Measurements from ENCODE around the gene FAM124A.

DNA sequence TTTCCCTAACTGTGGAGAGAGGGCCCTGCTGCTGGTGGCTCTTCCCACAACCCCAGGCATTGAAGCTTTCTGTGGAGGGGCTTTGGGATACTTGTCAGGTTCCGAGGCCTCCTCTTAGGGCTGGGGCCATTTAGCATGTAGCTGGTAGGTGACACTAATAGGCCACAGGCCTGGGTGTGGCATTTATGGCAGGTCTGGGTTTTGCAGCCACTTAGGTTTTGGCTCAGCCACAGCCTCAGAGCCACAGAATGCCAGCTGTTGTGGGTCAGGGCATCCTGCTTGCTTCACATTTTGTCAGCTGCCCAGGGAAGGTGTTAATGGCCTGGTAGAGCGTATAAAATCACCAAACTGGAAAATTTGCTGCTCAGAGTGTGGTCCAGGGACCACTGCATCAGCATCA, 15.7 kb downstream of the FAM124A start:
- TF ChIP-seq EZH2 (IDR thresholded peaks at IDR 0.05; ENCODE audit: borderline replicate concordance, low read depth, low read length, severe bottlenecking) (no peak), CTCF (IDR thresholded peaks at IDR 0.05; ENCODE audit: borderline replicate concordance, extremely low read depth, low read length, poor library complexity, severe bottlenecking) (no peak)
